Breast epithelium (tissue), 4 donors: ENCODE results near the gene NAT10. TPM values are rescaled to one million over a fixed set of nuclear protein-coding genes. Genes with fewer than 3 reads are reported as not detected.
A peak's percentile ranks its signal among the peaks of the same experiment; 100 is the strongest.

Experiments used
- DNase-seq, 2 donors: peaks; one replicate each; pipeline ENCODE4 v3.0.0-alpha.2; 2019; ENCODE audit warnings: low spot score in 2 of 2
- H3K27ac ChIP-seq, 2 donors: fragments of 200-600 bp; sonication (generic) in 1 of 2; one replicate each; pipeline ENCODE4 v1.5.1; 2016 to 2019; ENCODE audit warnings: mild to moderate bottlenecking in 1 of 2
- H3K27me3 ChIP-seq, 2 donors: fragments of 200-600 bp; sonication (generic) in 1 of 2; one replicate each; pipeline versions ENCODE4 v1.5.1 to v1.6.0; 2017 to 2019; ENCODE audit warnings: control low read depth in 1 of 2, mild to moderate bottlenecking in 1 of 2
- H3K36me3 ChIP-seq: fragments of 200-600 bp; one replicate; pipeline ENCODE4 v1.5.1; 2019
- H3K4me1 ChIP-seq, 2 donors: fragments of 200-600 bp; sonication (generic); one replicate each; pipeline ENCODE4 v1.5.1; 2016 to 2019; ENCODE audit warnings: control low read depth in 1 of 2
- H3K4me3 ChIP-seq, 3 donors: fragments of 200-600 bp; sonication (generic); 1 replicate in 2 of 3; 2 replicates in 1 of 3; pipeline ENCODE4 v1.5.1; 2016 to 2019; ENCODE audit warnings: mild to moderate bottlenecking in 3 of 3, moderate library complexity in 2 of 3
- H3K9me3 ChIP-seq, 2 donors: fragments of 200-600 bp; sonication (generic) in 1 of 2; one replicate each; pipeline ENCODE4 v1.5.1; 2016 to 2019; ENCODE audit warnings: control low read depth in 1 of 2
- CTCF ChIP-seq, 3 donors: fragments of 450-650 bp; IDR thresholded peaks; one replicate each; pipeline ENCODE4 v1.5.1; 2016 to 2017; ENCODE audit warnings: antibody characterized with exemption in 3 of 3, mild to moderate bottlenecking in 3 of 3, moderate library complexity in 3 of 3
- POLR2A ChIP-seq: fragments of 450-650 bp; IDR thresholded peaks from one replicate; pipeline ENCODE4 v1.6.1; 2016; ENCODE audit warnings: antibody characterized with exemption, mild to moderate bottlenecking, moderate library complexity
- POLR2AphosphoS5 ChIP-seq, 3 donors: sonication (generic); formaldehyde crosslinking; IDR thresholded peaks; one replicate each; pipeline ENCODE4 v1.6.1; 2017; ENCODE audit warnings: antibody characterized with exemption in 3 of 3
- intact Hi-C: fragments of 100-400 bp; cut with DNase I; formaldehyde crosslinking; loops from one replicate; pipeline ENCODE4 v1.15.1; 2023; ENCODE audit warnings: low total_unique reads
- total RNA-seq, 3 donors: library from RNA; depleted of rRNA; stranded (reverse); fragments of >200 nt; gene quantifications; one replicate each; pipeline ENCODE4 v1.1.0, GENCODE V29; 2016

NAT10 gene
- total RNA-seq, 3 donors from 2014 or later = 22.6 to 41.0 (median 31.5) TPM

- no peak for DNase-seq
- Histone ChIP-seq H3K36me3 (peaks cover 7% of the 10 kb centered on the region), H3K27me3 (no peaks in the 10 kb centered on the region), H3K27ac (no peak overlapping the region), H3K9me3 (no peaks in the 10 kb centered on the region), H3K4me1 (no peaks in the 10 kb centered on the region), H3K4me3 (no peak overlapping the region)
- intact Hi-C loops = no loop called here
- TF ChIP-seq CTCF (IDR thresholded peaks at IDR 0.05) = no peak
- TF ChIP-seq POLR2A = no peak
- no peak for TF ChIP-seq POLR2AphosphoS5 (IDR thresholded peaks at IDR 0.05)
Observed at GRCh38 chr11:34149274-34149673, 43.8 kb downstream of the NAT10 start.

- no peak for TF ChIP-seq POLR2AphosphoS5 (IDR thresholded peaks at IDR 0.05)
- TF ChIP-seq POLR2A = no peak
- peak in 1 of 3 donors; percentile 11 for TF ChIP-seq CTCF (IDR thresholded peaks at IDR 0.05)
- Histone ChIP-seq H3K4me3 (no peak overlapping the region), H3K36me3 (peaks cover 7% of the 10 kb centered on the region), H3K4me1 (no peaks in the 10 kb centered on the region), H3K27ac (no peak overlapping the region), H3K9me3 (no peaks in the 10 kb centered on the region), H3K27me3 (no peaks in the 10 kb centered on the region)
- no peak for DNase-seq
- intact Hi-C loops = no loop called here
Observed at GRCh38 chr11:34149786-34150185, 44.4 kb downstream of the NAT10 start.

GRCh38 chr11:34150494-34151151 is 45.2 kb downstream of the NAT10 start:
- Histone ChIP-seq H3K27ac (no peak overlapping the region), H3K36me3 (peaks cover 7% of the 10 kb centered on the region), H3K9me3 (no peaks in the 10 kb centered on the region), H3K4me1 (no peaks in the 10 kb centered on the region), H3K27me3 (no peaks in the 10 kb centered on the region), H3K4me3 (no peak overlapping the region)
- intact Hi-C loops = no loop called here
- TF ChIP-seq POLR2A (no peak), CTCF (IDR thresholded peaks at IDR 0.05) (no peak), POLR2AphosphoS5 (IDR thresholded peaks at IDR 0.05) (no peak)
- no peak for DNase-seq

GRCh38 chr11:34151166-34151565 is 45.7 kb downstream of the NAT10 start:
- H3K36me3 ChIP-seq = peaks cover 7% of the 10 kb centered on the region
- intact Hi-C loops = no loop called here

More at GRCh38 chr11:34151166-34151565, 45.7 kb downstream of the NAT10 start:
- DNase-seq = no peak
- no peaks in the 10 kb centered on the region for H3K9me3 ChIP-seq
- no peak overlapping the region for H3K27ac ChIP-seq
- H3K4me1 ChIP-seq = no peaks in the 10 kb centered on the region
- H3K4me3 ChIP-seq = no peak overlapping the region
- TF ChIP-seq POLR2A (no peak), POLR2AphosphoS5 (IDR thresholded peaks at IDR 0.05) (no peak), CTCF (IDR thresholded peaks at IDR 0.05) (no peak)
- H3K27me3 ChIP-seq = no peaks in the 10 kb centered on the region
